ENCODE measurements around the gene ARID3A. TPM values are rescaled to one million over a fixed set of nuclear protein-coding genes. Genes with fewer than 3 reads are reported as not detected.
"Not testable (repeated sequence)": the region's sequence is repeated elsewhere in the genome, so short reads cannot be mapped to it uniquely, and the experiment has no call there.

Gene ARID3A
- polyA plus RNA-seq, 6 donors from 2014 or later, result 0.13 to 1.1 (median 0.59) TPM

GRCh38 chr19:887072-887471 is 38.8 kb upstream of the ARID3A start:
- H3K4me1 Mint-ChIP-seq, result peaks cover 9 to 16% (median 15%) of the 10 kb centered on the region in 3 donors
- H3K36me3 Mint-ChIP-seq, result no peaks in the 10 kb centered on the region
- ATAC-seq (ENCODE audit: low read depth in 2 of 2) (no peak), DNase-seq (no peak)
- H3K27ac Mint-ChIP-seq, result no peak overlapping the region
- H3K9me3 Mint-ChIP-seq, result no peaks in the 10 kb centered on the region
- no peaks in the 10 kb centered on the region for H3K27me3 Mint-ChIP-seq
- peak overlapping the region in 1 of 8 donors; percentile 41 for H3K4me3 Mint-ChIP-seq

DNA sequence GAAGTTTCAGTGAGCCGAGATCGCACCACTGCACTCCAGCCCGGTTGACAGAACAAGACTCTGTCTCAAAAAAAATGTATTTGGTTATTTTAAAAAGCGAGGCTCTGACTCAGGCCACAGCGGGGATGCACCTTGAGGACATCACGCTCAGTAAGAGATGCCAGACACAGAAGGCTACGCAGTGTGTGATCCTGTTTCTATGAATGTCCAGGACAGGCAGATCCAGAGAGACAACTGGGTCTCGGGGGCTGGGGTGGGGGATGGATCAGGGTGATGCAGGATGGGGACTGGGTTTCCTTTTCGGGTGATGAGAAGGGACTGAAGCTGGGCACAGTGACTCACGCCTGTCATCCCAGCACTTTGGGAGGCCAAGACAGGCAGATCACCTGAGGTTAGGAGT is 38.2 kb upstream of the ARID3A start:
- no peaks in the 10 kb centered on the region for H3K9me3 Mint-ChIP-seq
- peak overlapping the region in 2 of 8 donors; percentile 41 to 42 for H3K4me3 Mint-ChIP-seq
- no peaks in the 10 kb centered on the region for H3K27me3 Mint-ChIP-seq
- no peak for DNase-seq
- H3K27ac Mint-ChIP-seq, result no peak overlapping the region
- H3K4me1 Mint-ChIP-seq, result peaks cover 12 to 20% (median 18%) of the 10 kb centered on the region in 3 donors
- no peak for ATAC-seq (ENCODE audit: low read depth in 2 of 2)
- H3K36me3 Mint-ChIP-seq, result no peaks in the 10 kb centered on the region

DNA sequence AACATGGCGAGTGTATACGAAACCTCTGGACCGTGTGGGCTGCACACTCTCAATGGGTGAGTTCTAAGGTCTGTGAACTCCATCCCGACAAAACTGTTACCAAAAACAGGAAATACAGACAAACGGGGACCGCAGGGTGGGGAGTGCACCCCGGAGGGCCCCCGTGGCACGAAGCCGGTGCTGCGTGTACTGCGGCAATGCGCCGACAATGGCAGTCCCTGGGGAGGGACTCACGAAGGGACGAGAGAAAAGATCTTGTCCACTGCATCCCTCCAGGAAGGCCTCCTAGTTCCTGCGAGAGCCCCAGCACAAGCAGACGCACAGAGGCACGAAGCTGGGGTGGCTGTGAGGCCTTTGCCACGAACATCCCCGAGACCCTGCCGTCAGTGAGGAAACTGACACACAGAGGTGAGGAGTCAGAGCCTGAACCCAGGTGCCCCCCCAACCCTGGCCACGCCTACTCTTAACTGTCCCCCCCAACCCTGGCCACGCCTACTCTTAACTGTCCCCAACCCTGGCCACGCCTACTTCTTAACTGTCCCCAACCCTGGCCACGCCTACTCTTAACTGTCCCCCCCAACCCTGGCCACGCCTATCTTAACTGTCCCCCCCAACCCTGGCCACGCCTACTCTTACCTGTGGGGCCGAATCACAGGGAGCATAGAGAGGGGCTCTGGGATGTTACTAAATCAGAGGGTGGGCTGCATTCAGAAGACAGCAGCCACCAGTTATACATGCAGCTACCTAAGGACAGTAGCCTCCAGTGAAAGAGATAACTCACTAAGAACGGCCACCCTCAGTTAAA is 37.1 kb upstream of the ARID3A start:
- H3K4me3 Mint-ChIP-seq, result peak overlapping the region in 6 of 8 donors; percentile 9 to 70 (median 38)

GRCh38 chr19:889662-890295 is 36.1 kb upstream of the ARID3A start:
- H3K4me1 Mint-ChIP-seq, result peaks cover 17 to 34% (median 30%) of the 10 kb centered on the region in 3 donors
- H3K4me3 Mint-ChIP-seq, result peak overlapping the region in 4 of 8 donors; percentile 35 to 71 (median 62)
- H3K9me3 Mint-ChIP-seq, result peaks cover 0 to 3% (median 0%) of the 10 kb centered on the region in 7 donors
- H3K27me3 Mint-ChIP-seq, result no peaks in the 10 kb centered on the region
- no peak for ATAC-seq (ENCODE audit: low read depth in 2 of 2)
- no peaks in the 10 kb centered on the region for H3K36me3 Mint-ChIP-seq
- no peak for DNase-seq
- peak overlapping the region in 2 of 6 donors; percentile 56 to 87 for H3K27ac Mint-ChIP-seq

More for the DNA sequence above, 37.1 kb upstream of the ARID3A start:
- peak overlapping the region in 4 of 6 donors; percentile 59 to 87 (median 76) for H3K27ac Mint-ChIP-seq
- ATAC-seq (ENCODE audit: low read depth in 2 of 2) (no peak), DNase-seq (no peak)
- H3K9me3 Mint-ChIP-seq, result peaks cover 0 to 3% (median 0%) of the 10 kb centered on the region in 7 donors
- no peaks in the 10 kb centered on the region for H3K27me3 Mint-ChIP-seq
- no peaks in the 10 kb centered on the region for H3K36me3 Mint-ChIP-seq
- peaks cover 17 to 30% (median 27%) of the 10 kb centered on the region in 3 donors for H3K4me1 Mint-ChIP-seq

- peak overlapping the region; percentile 68 to 88 (median 79) for H3K4me3 Mint-ChIP-seq
- H3K36me3 Mint-ChIP-seq, result no peaks in the 10 kb centered on the region
- no peak for DNase-seq
- ATAC-seq (ENCODE audit: low read depth in 2 of 2), result no peak
- H3K9me3 Mint-ChIP-seq, result peaks cover 0 to 3% (median 0%) of the 10 kb centered on the region in 7 donors
- peaks cover 21 to 34% (median 30%) of the 10 kb centered on the region in 3 donors for H3K4me1 Mint-ChIP-seq
- H3K27me3 Mint-ChIP-seq, result no peaks in the 10 kb centered on the region
- H3K27ac Mint-ChIP-seq, result peak overlapping the region in 3 of 6 donors; percentile 73 to 91 (median 80)
These were observed 35.0 kb upstream of the ARID3A start for GRCh38 chr19:890831-891230.

DNA sequence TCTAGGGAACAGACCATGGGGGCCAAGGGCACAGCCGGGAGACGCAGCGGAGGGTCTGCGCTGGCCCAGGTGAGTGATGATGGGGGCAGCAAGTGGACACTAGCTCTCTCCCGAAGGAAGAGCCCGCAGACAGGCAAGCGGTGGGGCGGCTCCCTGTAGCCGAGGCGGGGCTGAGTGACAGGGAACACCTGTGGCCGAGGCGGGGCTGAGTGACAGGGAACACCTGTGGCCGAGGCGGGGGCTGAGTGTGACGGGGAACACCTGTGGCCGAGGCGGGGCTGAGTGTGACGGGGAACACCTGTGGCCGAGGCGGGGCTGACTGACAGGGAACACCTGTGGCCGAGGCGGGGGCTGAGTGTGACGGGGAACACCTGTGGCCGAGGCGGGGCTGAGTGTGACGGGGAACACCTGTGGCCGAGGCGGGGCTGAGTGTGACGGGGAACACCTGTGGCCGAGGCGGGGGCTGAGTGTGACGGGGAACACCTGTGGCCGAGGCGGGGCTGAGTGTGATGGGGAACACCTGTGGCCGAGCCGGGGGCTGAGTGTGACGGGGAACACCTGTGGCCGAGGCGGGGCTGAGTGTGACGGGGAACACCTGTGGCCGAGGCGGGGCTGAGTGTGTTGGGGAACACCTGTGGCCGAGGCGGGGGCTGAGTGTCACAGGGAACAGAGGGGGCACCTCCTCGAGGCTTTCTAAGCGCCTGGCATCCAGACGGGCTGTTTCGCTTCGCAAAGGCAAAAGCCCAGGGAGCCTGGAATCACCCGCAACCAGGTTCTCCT is 34.2 kb upstream of the ARID3A start:
- not testable (repeated sequence) for H3K27me3 Mint-ChIP-seq; H3K9me3 Mint-ChIP-seq; ATAC-seq (ENCODE audit: low read depth in 2 of 2); DNase-seq; H3K36me3 Mint-ChIP-seq
- peak overlapping the region in 3 of 6 donors; percentile 29 to 100 (median 56) for H3K27ac Mint-ChIP-seq
- peaks cover 26 to 34% (median 30%) of the 10 kb centered on the region in 3 donors for H3K4me1 Mint-ChIP-seq
- H3K4me3 Mint-ChIP-seq, result peak overlapping the region; percentile 81 to 96 (median 88)

DNA sequence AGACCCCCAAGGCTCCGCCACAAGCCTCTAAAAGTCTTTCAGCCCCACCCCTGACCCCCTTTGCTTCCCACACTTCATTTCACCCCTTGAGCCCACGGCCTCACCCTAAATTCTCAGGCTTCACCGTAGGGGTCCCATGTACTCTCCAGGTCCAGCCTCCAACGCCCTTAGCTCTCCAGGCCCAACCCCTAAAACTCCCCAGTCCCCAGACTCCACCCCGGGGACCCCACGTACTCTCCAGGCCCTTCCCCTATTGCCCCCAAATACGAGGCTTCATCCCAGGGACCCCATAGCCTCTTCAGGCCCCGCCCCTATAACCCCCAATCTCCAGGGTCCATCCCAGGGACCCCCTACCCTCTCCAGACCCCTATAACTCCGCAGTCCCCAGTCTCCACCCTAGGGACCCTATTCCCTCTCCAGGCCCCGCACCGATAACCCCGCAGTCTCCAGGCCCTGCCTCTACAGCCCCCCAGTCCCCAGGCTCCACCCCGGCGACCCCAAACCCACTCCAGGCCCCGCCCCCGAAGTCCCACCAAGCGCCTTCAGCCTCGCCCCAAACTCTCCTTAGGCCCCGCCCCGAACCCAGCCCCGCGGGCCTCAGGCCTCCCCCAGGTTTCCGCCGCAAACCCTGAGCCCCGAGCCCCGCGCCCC is 33.5 kb upstream of the ARID3A start:
- ATAC-seq (ENCODE audit: low read depth in 2 of 2), result peak in 1 of 2 donors; percentile 24
- Mint-ChIP-seq H3K27me3 (no peaks in the 10 kb centered on the region), H3K9me3 (peaks cover 0 to 3% (median 0%) of the 10 kb centered on the region in 7 donors), H3K4me3 (peak overlapping the region; percentile 81 to 97 (median 91)), H3K27ac (peak overlapping the region; percentile 79 to 100 (median 90)), H3K36me3 (no peaks in the 10 kb centered on the region), H3K4me1 (peaks cover 27 to 32% (median 30%) of the 10 kb centered on the region in 3 donors)
- no peak for DNase-seq

DNA sequence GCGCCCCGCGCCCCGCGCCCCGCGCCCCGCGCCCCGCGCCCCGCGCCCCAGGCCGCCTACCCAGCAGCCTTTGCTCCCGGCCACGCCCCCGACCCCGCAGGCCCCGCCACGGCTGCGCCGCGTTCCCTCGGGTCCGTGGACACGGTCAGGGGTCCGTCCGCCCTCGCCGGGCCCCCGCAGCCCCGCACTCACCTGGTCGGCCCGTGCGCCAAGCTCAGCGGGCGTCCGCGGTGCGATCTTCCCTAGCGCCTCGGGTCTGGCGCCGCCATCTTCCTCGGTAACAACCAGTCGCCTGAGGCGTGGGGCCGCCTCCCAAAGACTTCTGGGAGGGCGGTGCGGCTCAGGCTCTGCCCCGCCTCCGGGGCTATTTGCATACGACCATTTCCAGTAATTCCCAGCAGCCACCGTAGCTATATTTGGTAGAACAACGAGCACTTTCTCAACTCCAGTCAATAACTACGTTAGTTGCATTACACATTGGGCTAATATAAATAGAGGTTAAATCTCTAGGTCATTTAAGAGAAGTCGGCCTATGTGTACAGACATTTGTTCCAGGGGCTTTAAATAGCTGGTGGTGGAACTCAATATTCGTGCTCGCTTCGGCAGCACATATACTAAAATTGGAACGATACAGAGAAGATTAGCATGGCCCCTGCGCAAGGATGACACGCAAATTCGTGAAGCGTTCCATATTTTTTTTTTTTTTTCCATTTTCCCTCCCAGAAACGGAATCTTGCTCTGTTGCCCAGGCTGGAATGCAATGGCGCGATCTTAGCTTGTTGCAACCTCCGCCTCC is 32.7 kb upstream of the ARID3A start, which contains the start of the genes MED16 and RNU6-9:
MED16 (minus strand) TSS at position 294 of the 796 bp plus-strand sequence. CDS start 2,056 bp downstream, outside the sequence.
RNU6-9 (plus strand) TSS at position 591 of the 796 bp plus-strand sequence.
- H3K4me1 Mint-ChIP-seq, result peaks cover 27 to 37% (median 30%) of the 10 kb centered on the region in 3 donors
- peak within 1 kb of the TSS; percentile 88 to 97 (median 94) for H3K4me3 Mint-ChIP-seq
- ATAC-seq (ENCODE audit: low read depth in 2 of 2), result peak; percentile 91 to 93

GRCh38 chr19:896434-896833 is 29.4 kb upstream of the ARID3A start:
- peak overlapping the region in 4 of 6 donors; percentile 39 to 78 (median 66) for H3K27ac Mint-ChIP-seq
- H3K4me3 Mint-ChIP-seq, result peak overlapping the region in 2 of 8 donors; percentile 62 to 81
- H3K36me3 Mint-ChIP-seq, result no peaks in the 10 kb centered on the region
- no peaks in the 10 kb centered on the region for H3K27me3 Mint-ChIP-seq
- no peak for ATAC-seq (ENCODE audit: low read depth in 2 of 2)
- peaks cover 0 to 3% (median 0%) of the 10 kb centered on the region in 7 donors for H3K9me3 Mint-ChIP-seq
- H3K4me1 Mint-ChIP-seq, result peaks cover 19 to 29% (median 27%) of the 10 kb centered on the region in 3 donors
- DNase-seq, result no peak

More for the DNA sequence above, 32.7 kb upstream of the ARID3A start, which contains the start of the genes MED16 and RNU6-9:
- H3K27me3 Mint-ChIP-seq, result no peaks in the 10 kb centered on the region
- peaks cover 0 to 3% (median 0%) of the 10 kb centered on the region in 7 donors for H3K9me3 Mint-ChIP-seq
- H3K27ac Mint-ChIP-seq, result peak within 1 kb of the TSS; percentile 97 to 100 (median 100)
- H3K36me3 Mint-ChIP-seq, result no peaks in the 10 kb centered on the region
- peak; percentile 94 for DNase-seq

GRCh38 chr19:896999-897398 is 28.8 kb upstream of the ARID3A start:
- Mint-ChIP-seq H3K36me3 (no peaks in the 10 kb centered on the region), H3K9me3 (peaks cover 0 to 3% (median 0%) of the 10 kb centered on the region in 7 donors), H3K4me3 (no peak overlapping the region), H3K4me1 (peaks cover 18 to 27% (median 26%) of the 10 kb centered on the region in 3 donors), H3K27me3 (no peaks in the 10 kb centered on the region), H3K27ac (peak overlapping the region in 2 of 6 donors; percentile 39 to 78)
- ATAC-seq (ENCODE audit: low read depth in 2 of 2) (no peak), DNase-seq (no peak)

- Mint-ChIP-seq H3K27me3 (no peaks in the 10 kb centered on the region), H3K4me3 (no peak overlapping the region), H3K36me3 (no peaks in the 10 kb centered on the region), H3K4me1 (peaks cover 14 to 24% (median 21%) of the 10 kb centered on the region in 3 donors), H3K9me3 (peaks cover 0 to 3% (median 0%) of the 10 kb centered on the region in 7 donors), H3K27ac (peak overlapping the region in 1 of 6 donors; percentile 39)
- DNase-seq, result no peak
- no peak for ATAC-seq (ENCODE audit: low read depth in 2 of 2)
These were observed 28.3 kb upstream of the ARID3A start for GRCh38 chr19:897442-898039.
